Measurements from ENCODE around the gene DNAJB1. TPM values are rescaled to one million over a fixed set of nuclear protein-coding genes. Genes with fewer than 3 reads are reported as not detected.

The DNAJB1 gene
- total RNA-seq, 1 experiment from 2014 or later = 77.7 TPM

DNA sequence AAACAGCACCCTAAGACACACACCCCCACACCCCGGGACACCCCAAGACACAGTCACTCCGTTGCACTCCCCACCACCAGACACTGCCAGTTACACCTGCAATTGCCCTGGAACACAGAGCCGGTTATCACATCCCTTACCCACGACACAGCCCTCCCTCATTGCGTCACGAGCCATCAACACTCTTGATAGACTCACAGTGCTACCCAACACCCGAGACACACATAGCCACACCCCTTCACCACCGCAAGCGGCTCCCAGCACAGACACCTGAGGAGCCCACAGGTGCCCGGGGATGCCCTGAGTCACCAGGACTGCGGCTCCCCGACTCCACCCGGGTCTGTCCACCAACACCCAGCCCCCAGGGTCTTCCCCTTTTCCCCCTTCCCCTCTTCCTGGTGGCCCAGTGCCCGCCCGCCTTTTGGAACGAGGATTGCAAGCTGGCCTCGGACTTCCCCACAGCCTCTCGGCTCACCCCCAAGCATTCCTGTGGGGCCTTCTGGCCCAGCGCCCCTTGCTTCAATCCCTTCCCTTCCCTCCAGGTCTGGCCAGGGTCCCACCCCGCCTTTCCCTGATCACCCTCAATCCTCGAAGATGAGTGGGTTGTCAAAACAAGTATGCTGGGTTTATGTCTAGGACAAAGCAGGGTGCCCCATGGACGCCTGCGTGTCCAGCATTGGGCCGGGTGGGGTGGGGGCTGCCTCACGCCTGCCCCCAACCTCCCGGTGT, 41.4 kb downstream of the DNAJB1 start:
- Histone ChIP-seq H3K9me3 (ENCODE audit: control insufficient read depth, low read depth, low read length) (no peaks in the 10 kb centered on the region), H3K23me2 (ENCODE audit: insufficient read length, low read depth, low read length, poor library complexity, severe bottlenecking) (peaks cover 7% of the 10 kb centered on the region), H4K91ac (ENCODE audit: insufficient read length, low read depth, low read length) (no peak overlapping the region), H3K56ac (ENCODE audit: insufficient read length, low read depth, low read length) (no peak overlapping the region), H3K4me2 (ENCODE audit: insufficient read depth, insufficient read length, low read length) (no peak overlapping the region), H3K4ac (ENCODE audit: low read depth, low read length) (no peak overlapping the region), H3K23ac (ENCODE audit: insufficient read length, low read depth, low read length) (no peak overlapping the region), H2BK15ac (ENCODE audit: low read depth, low read length) (no peak overlapping the region), H3K27ac (ENCODE audit: insufficient read length, low read depth, low read length) (no peak overlapping the region), H2BK12ac (ENCODE audit: insufficient read length, low read depth, low read length) (no peak overlapping the region), H3K27me3 (ENCODE audit: insufficient read depth, low read length) (no peaks in the 10 kb centered on the region), H2BK5ac (ENCODE audit: insufficient read length, low read length) (no peak overlapping the region), H3K4me1 (ENCODE audit: insufficient read depth, low read length) (no peaks in the 10 kb centered on the region; the same call in 1 of the 2 replicates), H3K79me1 (ENCODE audit: insufficient read depth, low read depth, low read length, poor library complexity, severe bottlenecking) (no peaks in the 10 kb centered on the region), H3K18ac (ENCODE audit: insufficient read length, low read depth, low read length) (no peak overlapping the region), H3K79me2 (ENCODE audit: insufficient read depth, low read length) (no peaks in the 10 kb centered on the region), H2BK120ac (ENCODE audit: low read depth, low read length, poor library complexity, severe bottlenecking) (no peak overlapping the region), H3T11ph (ENCODE audit: low read length) (no peak overlapping the region), H2AFZ (ENCODE audit: low read length) (no peak overlapping the region), H2AK5ac (ENCODE audit: insufficient read length, low read length) (no peak overlapping the region), H3K14ac (ENCODE audit: insufficient read depth, low read length) (no peak overlapping the region), H4K5ac (ENCODE audit: insufficient read length, low read depth, low read length) (no peak overlapping the region), H4K8ac (replicated peaks; ENCODE audit: insufficient read length, low read depth, low read length) (no peak overlapping the region), H3K9ac (ENCODE audit: extremely low read depth, insufficient read length, low read length) (no peak overlapping the region), H4K20me1 (ENCODE audit: control insufficient read depth, insufficient read depth, insufficient read length) (no peaks in the 10 kb centered on the region), H2BK20ac (ENCODE audit: low read depth, low read length, poor library complexity, severe bottlenecking) (no peak overlapping the region)
- H3K4me1 Mint-ChIP-seq = peaks cover 20 to 39% of the 10 kb centered on the region in 2 experiments
- TF ChIP-seq, protein P1, sequence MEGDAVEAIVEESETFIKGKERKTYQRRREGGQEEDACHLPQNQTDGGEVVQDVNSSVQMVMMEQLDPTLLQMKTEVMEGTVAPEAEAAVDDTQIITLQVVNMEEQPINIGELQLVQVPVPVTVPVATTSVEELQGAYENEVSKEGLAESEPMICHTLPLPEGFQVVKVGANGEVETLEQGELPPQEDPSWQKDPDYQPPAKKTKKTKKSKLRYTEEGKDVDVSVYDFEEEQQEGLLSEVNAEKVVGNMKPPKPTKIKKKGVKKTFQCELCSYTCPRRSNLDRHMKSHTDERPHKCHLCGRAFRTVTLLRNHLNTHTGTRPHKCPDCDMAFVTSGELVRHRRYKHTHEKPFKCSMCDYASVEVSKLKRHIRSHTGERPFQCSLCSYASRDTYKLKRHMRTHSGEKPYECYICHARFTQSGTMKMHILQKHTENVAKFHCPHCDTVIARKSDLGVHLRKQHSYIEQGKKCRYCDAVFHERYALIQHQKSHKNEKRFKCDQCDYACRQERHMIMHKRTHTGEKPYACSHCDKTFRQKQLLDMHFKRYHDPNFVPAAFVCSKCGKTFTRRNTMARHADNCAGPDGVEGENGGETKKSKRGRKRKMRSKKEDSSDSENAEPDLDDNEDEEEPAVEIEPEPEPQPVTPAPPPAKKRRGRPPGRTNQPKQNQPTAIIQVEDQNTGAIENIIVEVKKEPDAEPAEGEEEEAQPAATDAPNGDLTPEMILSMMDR (conservative IDR thresholded peaks at IDR 0.05) = no peak
- peaks cover 7 to 25% (median 14%) of the 10 kb centered on the region in 3 experiments; a peak in 6 of 7 replicates for H3K36me3 Mint-ChIP-seq (ENCODE audit: insufficient read depth in 1 of 3, low read depth in 3 of 3)
- no peak for DNase-seq
- peak overlapping the region in 1 of 2 experiments; percentile 43; a peak in 1 of 5 replicates for H3K4me3 Mint-ChIP-seq
- no peaks in the 10 kb centered on the region; the same call in 1 of the 2 replicates for H3K27me3 Mint-ChIP-seq (ENCODE audit: low read depth)
- WGBS (ENCODE audit: extremely low coverage, insufficient read length, low lambda C conversion rate) = no CpG with 5 or more reads among the region's 26 CpGs
- no peaks in the 10 kb centered on the region; a peak in 1 of 5 replicates for H3K9me3 Mint-ChIP-seq
- H3K27ac Mint-ChIP-seq = peak overlapping the region; percentile 62 to 88 (median 86); a peak in 5 of 7 replicates

All from H9 (cell line).